ENCODE measurements around the gene ETV5.

GRCh38 chr3:186021673-186022362 lies 87.1 kb downstream of the ETV5 start:
- no peak for TF ChIP-seq CTCF (IDR thresholded peaks at IDR 0.05; ENCODE audit: low read depth, low read length)
- TF ChIP-seq EZH2phosphoT487 (IDR thresholded peaks at IDR 0.05; ENCODE audit: low read depth): no peak

All from OCI-LY3 (cell line).